Anterior cingulate cortex (tissue), 58 donors: ENCODE results near the gene ARHGEF40.

Experiments used
- DNase-seq, 58 donors: peaks; one replicate each; lab custom pipeline; 2025; lab: John Stamatoyannopoulos, UW

Gene ARHGEF40

GRCh38 chr14:21106498-21107282 is 36.6 kb downstream of the ARHGEF40 start:
- peak in 54 of 58 donors; percentile 12 to 86 (median 58) for DNase-seq

DNA sequence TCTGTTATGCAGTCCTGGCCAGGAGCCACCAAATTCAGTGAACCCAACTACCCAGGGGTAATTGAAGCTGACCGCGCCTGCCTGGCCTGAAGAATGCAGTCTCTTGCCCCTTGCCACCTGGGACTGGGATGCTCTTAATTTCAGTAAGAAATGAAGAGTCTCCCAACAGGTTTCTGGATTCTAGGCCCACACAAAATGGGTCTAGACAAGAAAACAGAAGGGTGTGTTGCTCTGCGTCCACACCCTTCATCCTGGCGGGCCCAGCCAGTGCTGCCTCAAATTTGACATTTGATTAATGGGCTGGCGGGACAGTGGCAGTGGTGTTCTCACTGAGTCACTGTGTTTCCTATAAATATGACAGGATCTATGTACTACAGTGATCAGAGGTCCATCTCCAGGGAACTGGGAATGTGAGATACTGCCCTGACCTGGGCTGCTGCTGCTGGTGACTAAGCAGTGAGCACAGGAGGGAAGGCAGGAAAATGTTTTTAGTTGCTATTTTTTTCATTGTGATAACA is 37.2 kb downstream of the ARHGEF40 start:
- peak in 1 of 58 donors; percentile 55 for DNase-seq

GRCh38 chr14:21108791-21109190 is 38.7 kb downstream of the ARHGEF40 start:
- no peak for DNase-seq

GRCh38 chr14:21109377-21110138 is 39.5 kb downstream of the ARHGEF40 start:
- DNase-seq = no peak

DNA sequence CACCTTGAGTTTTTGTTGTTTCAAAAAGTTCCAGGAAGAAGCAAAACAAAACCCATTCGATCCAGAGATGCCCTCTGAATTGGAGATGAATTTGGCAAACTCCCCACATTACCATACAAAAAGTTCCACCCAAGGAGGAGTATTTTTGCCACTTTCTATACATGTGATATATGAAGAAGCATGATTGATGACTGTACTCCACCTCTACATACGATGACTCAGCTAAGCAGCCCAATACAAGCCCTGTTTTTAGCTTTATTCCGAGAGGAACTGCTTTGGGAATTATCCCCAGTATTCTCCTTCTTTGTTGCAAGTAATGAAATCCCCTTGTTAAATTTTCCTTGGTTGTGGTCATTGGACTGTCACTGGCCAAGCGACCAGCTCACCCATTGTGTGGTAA is 42.2 kb downstream of the ARHGEF40 start:
- no peak for DNase-seq

- DNase-seq = no peak
Measured at GRCh38 chr14:21113369-21113768, 43.3 kb downstream of the ARHGEF40 start.

- no peak for DNase-seq
Measured at GRCh38 chr14:21118933-21119332, 48.8 kb downstream of the ARHGEF40 start.

GRCh38 chr14:21120686-21121085 is 50.6 kb downstream of the ARHGEF40 start:
- no peak for DNase-seq

GRCh38 chr14:21121122-21121521 is 51.0 kb downstream of the ARHGEF40 start:
- DNase-seq = no peak

DNA sequence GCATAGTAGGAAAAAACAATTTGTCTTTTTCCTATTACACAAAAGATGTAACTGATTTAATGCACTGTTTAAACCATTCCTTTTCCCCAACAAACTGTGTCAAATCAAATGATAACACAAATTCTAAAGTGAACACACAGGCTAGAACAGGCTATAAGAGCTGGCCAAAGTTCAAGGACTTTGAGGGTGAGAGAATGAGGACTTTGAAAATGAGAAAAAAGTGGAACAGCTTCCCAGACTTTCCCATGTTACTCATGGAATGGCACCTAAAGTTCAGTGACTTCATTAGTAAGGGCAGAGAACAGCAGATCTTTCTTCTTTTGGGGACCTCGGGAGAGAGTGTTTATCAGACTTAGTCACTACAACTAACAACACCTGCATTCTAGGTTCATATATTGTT is 53.3 kb downstream of the ARHGEF40 start:
- DNase-seq = no peak

- DNase-seq = no peak
Measured at GRCh38 chr14:21133901-21134300, 63.8 kb downstream of the ARHGEF40 start.

GRCh38 chr14:21136024-21136423 is 65.9 kb downstream of the ARHGEF40 start:
- no peak for DNase-seq
